H9 (cell line): ENCODE measurements around the gene RABIF. TPM values are rescaled to one million over a fixed set of nuclear protein-coding genes. Genes with fewer than 3 reads are reported as not detected.

Experiments
- DNase-seq: peaks from one replicate; pipeline ENCODE4 v3.0.0-alpha.2; 2017
- H2AFZ ChIP-seq: one replicate; pipeline ENCODE4 v1.6.1; 2013; ENCODE audit warnings: mild to moderate bottlenecking, low read length, control low read depth, moderate library complexity
- H2AK5ac ChIP-seq: 2 replicates; pipeline ENCODE4 v1.6.1; 2013; ENCODE audit warnings: low read length, control low read depth, mixed read lengths; ENCODE audit not compliant: insufficient read length
- H2BK120ac ChIP-seq: one replicate; pipeline ENCODE4 v1.6.1; 2013; ENCODE audit warnings: low read depth, mild to moderate bottlenecking, low read length, control low read depth, inconsistent platforms; ENCODE audit not compliant: poor library complexity, severe bottlenecking
- H2BK12ac ChIP-seq: 2 replicates; pipeline ENCODE4 v1.6.1; 2013; ENCODE audit warnings: low read length, control low read depth, mixed read lengths, low read depth; ENCODE audit not compliant: insufficient read length
- H2BK15ac ChIP-seq: 2 replicates; pipeline ENCODE4 v1.6.1; 2013; ENCODE audit warnings: low read depth, low read length, control low read depth
- H2BK20ac ChIP-seq: one replicate; pipeline ENCODE4 v1.6.1; 2013; ENCODE audit warnings: low read depth, mild to moderate bottlenecking, low read length, control low read depth, inconsistent platforms; ENCODE audit not compliant: poor library complexity, severe bottlenecking
- H2BK5ac ChIP-seq: 2 replicates; pipeline ENCODE4 v1.6.1; 2013; ENCODE audit warnings: low read length, control low read depth, mixed read lengths; ENCODE audit not compliant: insufficient read length
- H3K14ac ChIP-seq: 2 replicates; pipeline ENCODE4 v1.6.1; 2013; ENCODE audit warnings: low read length, control low read depth; ENCODE audit not compliant: insufficient read depth
- H3K18ac ChIP-seq: 2 replicates; pipeline ENCODE4 v1.6.1; 2013; ENCODE audit warnings: low read depth, mild to moderate bottlenecking, mixed read lengths, low read length, control low read depth; ENCODE audit not compliant: insufficient read length
- H3K23ac ChIP-seq: 2 replicates; pipeline ENCODE4 v1.6.1; 2013; ENCODE audit warnings: low read length, control low read depth, mixed read lengths, low read depth; ENCODE audit not compliant: insufficient read length
- H3K23me2 ChIP-seq: 2 replicates; pipeline ENCODE4 v1.6.1; 2013; ENCODE audit warnings: low read depth, mild to moderate bottlenecking, mixed read lengths, low read length, control low read depth; ENCODE audit not compliant: insufficient read length, poor library complexity, severe bottlenecking
- H3K27ac ChIP-seq: 2 replicates; pipeline ENCODE4 v1.5.1; 2013; ENCODE audit warnings: low read length, control low read depth, mixed read lengths, low read depth; ENCODE audit not compliant: insufficient read length
- H3K27me3 ChIP-seq: 2 replicates; pipeline ENCODE4 v1.6.1; 2013; ENCODE audit warnings: low read length, control low read depth, inconsistent platforms; ENCODE audit not compliant: insufficient read depth
- H3K4ac ChIP-seq: 2 replicates; pipeline ENCODE4 v1.6.1; 2013; ENCODE audit warnings: low read depth, mild to moderate bottlenecking, control low read depth, inconsistent platforms, low read length, moderate library complexity
- H3K4me1 ChIP-seq: 2 replicates; pipeline ENCODE4 v1.6.1; 2013; ENCODE audit warnings: low read length, control low read depth, inconsistent platforms; ENCODE audit not compliant: insufficient read depth
- H3K4me2 ChIP-seq: 2 replicates; pipeline ENCODE4 v1.6.1; 2013; ENCODE audit warnings: low read length, control low read depth, mixed read lengths; ENCODE audit not compliant: insufficient read length, insufficient read depth
- H3K56ac ChIP-seq: 2 replicates; pipeline ENCODE4 v1.6.1; 2013; ENCODE audit warnings: low read depth, mild to moderate bottlenecking, mixed read lengths, low read length, control low read depth; ENCODE audit not compliant: insufficient read length
- H3K79me1 ChIP-seq: 2 replicates; pipeline ENCODE4 v1.6.1; 2013; ENCODE audit warnings: low read depth, mild to moderate bottlenecking, moderate library complexity, low read length, control low read depth, inconsistent platforms; ENCODE audit not compliant: insufficient read depth, poor library complexity, severe bottlenecking
- H3K79me2 ChIP-seq: 2 replicates; pipeline ENCODE4 v1.6.1; 2013; ENCODE audit warnings: low read length, control low read depth, inconsistent platforms; ENCODE audit not compliant: insufficient read depth
- H3K9ac ChIP-seq: 2 replicates; pipeline ENCODE4 v1.6.1; 2013; ENCODE audit warnings: low read length, control low read depth, mixed read lengths; ENCODE audit not compliant: insufficient read length; ENCODE audit errors: extremely low read depth
- H3K9me3 ChIP-seq: one replicate; pipeline ENCODE4 v1.6.1; 2013; ENCODE audit warnings: low read depth, low read length, inconsistent platforms; ENCODE audit not compliant: control insufficient read depth
- H3T11ph ChIP-seq: one replicate; pipeline ENCODE4 v1.6.1; 2013; ENCODE audit warnings: mild to moderate bottlenecking, low read length, control low read depth, inconsistent platforms
- H4K20me1 ChIP-seq: one replicate; pipeline ENCODE4 v1.6.1; 2013; ENCODE audit not compliant: control insufficient read depth, insufficient read length, insufficient read depth
- H4K5ac ChIP-seq: 2 replicates; pipeline ENCODE4 v1.6.1; 2013; ENCODE audit warnings: low read depth, mild to moderate bottlenecking, mixed read lengths, low read length, control low read depth; ENCODE audit not compliant: insufficient read length
- H4K8ac ChIP-seq: replicated peaks from 2 replicates; pipeline ENCODE4 v1.6.1; 2013; ENCODE audit warnings: low read length, control low read depth, mixed read lengths, low read depth; ENCODE audit not compliant: insufficient read length
- H4K91ac ChIP-seq: 2 replicates; pipeline ENCODE4 v1.6.1; 2013; ENCODE audit warnings: low read depth, mild to moderate bottlenecking, moderate library complexity, mixed read lengths, low read length, control low read depth; ENCODE audit not compliant: insufficient read length
- H3K27ac Mint-ChIP-seq, 3 experiments: 2 replicates in 2 of 3; 3 replicates in 1 of 3; pipeline ENCODE4 v1.8.0; 2020 to 2021; ENCODE audit warnings: mixed read lengths in 3 of 3, mild to moderate bottlenecking in 1 of 3, moderate library complexity in 1 of 3
- H3K27me3 Mint-ChIP-seq: 2 replicates; pipeline ENCODE4 v1.8.0; 2021; ENCODE audit warnings: low read depth, mild to moderate bottlenecking, moderate library complexity, mixed read lengths
- H3K36me3 Mint-ChIP-seq, 3 experiments: 2 replicates in 2 of 3; 3 replicates in 1 of 3; pipeline ENCODE4 v1.8.0; 2020 to 2021; ENCODE audit warnings: low read depth in 3 of 3, mixed read lengths in 3 of 3; ENCODE audit not compliant: insufficient read depth in 1 of 3
- H3K4me1 Mint-ChIP-seq, 2 experiments: 2 replicates each; pipeline ENCODE4 v1.8.0; 2020; ENCODE audit warnings: mixed read lengths in 2 of 2
- H3K4me3 Mint-ChIP-seq, 2 experiments: 2 replicates in 1 of 2; 3 replicates in 1 of 2; pipeline ENCODE4 v1.8.0; 2020 to 2021; ENCODE audit warnings: mild to moderate bottlenecking in 2 of 2, mixed read lengths in 2 of 2, moderate library complexity in 1 of 2
- H3K9me3 Mint-ChIP-seq, 2 experiments: 2 replicates in 1 of 2; 3 replicates in 1 of 2; pipeline ENCODE4 v1.8.0; 2020; ENCODE audit warnings: mild to moderate bottlenecking in 2 of 2, mixed read lengths in 2 of 2, moderate library complexity in 1 of 2
- CTCF ChIP-seq: fragments of 200-600 bp; sonication (generic); conservative IDR thresholded peaks from 3 replicates; pipeline ENCODE4 v1.8.0; 2021; ENCODE audit warnings: antibody characterized with exemption, mild to moderate bottlenecking
- WGBS: extraction: QIAGEN DNeasy Blood & Tissue Kit; methylation state at CpG from one replicate; pipeline ENCODE4 v1.1.7; 2013; ENCODE audit warnings: missing lambda C conversion rate, low lambda C conversion rate, mixed read lengths; ENCODE audit not compliant: insufficient read length; ENCODE audit errors: extremely low coverage; 5-methylcytosine and 5-hydroxymethylcytosine counted together
- total RNA-seq: library from RNA; stranded (reverse); gene quantifications from 2 replicates; pipeline ENCODE4 v1.2.1, GENCODE V29; 2021

RABIF gene
- total RNA-seq, 1 experiment from 2014 or later, result 8.3 TPM

- Histone ChIP-seq H3T11ph (no peak overlapping the region), H4K5ac (no peak overlapping the region), H3K27ac (no peak overlapping the region), H3K14ac (no peak overlapping the region), H4K20me1 (no peaks in the 10 kb centered on the region), H2BK12ac (no peak overlapping the region), H3K23me2 (peaks cover 4% of the 10 kb centered on the region), H3K4ac (no peak overlapping the region), H3K56ac (no peak overlapping the region), H3K27me3 (no peaks in the 10 kb centered on the region), H3K79me2 (peaks cover 3% of the 10 kb centered on the region; the same call in 1 of the 2 replicates), H3K18ac (no peak overlapping the region), H3K4me2 (no peak overlapping the region), H3K4me1 (0 out of 2 replicates have a peak, but pooled peaks cover 2% of the 10 kb centered on the region), H3K23ac (no peak overlapping the region), H2BK15ac (no peak overlapping the region), H2AFZ (no peak overlapping the region), H3K9ac (no peak overlapping the region), H4K91ac (no peak overlapping the region), H2BK120ac (no peak overlapping the region), H2BK20ac (no peak overlapping the region), H4K8ac (no peak overlapping the region), H3K9me3 (no peaks in the 10 kb centered on the region), H2BK5ac (no peak overlapping the region), H2AK5ac (no peak overlapping the region), H3K79me1 (peaks cover 11% of the 10 kb centered on the region)
- TF ChIP-seq CTCF, result no peak
- H3K4me1 Mint-ChIP-seq, result peaks cover 11 to 16% of the 10 kb centered on the region in 2 experiments
- no peak for DNase-seq
- H3K36me3 Mint-ChIP-seq, result peaks cover 18 to 56% (median 46%) of the 10 kb centered on the region in 3 experiments; a peak in 6 of 7 replicates
- H3K27ac Mint-ChIP-seq, result no peak overlapping the region
- no peaks in the 10 kb centered on the region for H3K9me3 Mint-ChIP-seq
- no peak overlapping the region for H3K4me3 Mint-ChIP-seq
- no CpG with 5 or more reads among the region's 4 CpGs for WGBS
- H3K27me3 Mint-ChIP-seq, result no peaks in the 10 kb centered on the region
These were observed 31.8 kb downstream of the RABIF start for GRCh38 chr1:202857136-202857610.
